IMR-90 (cell line): ENCODE data around the gene CFAP20. TPM values are rescaled to one million over a fixed set of nuclear protein-coding genes. Genes with fewer than 3 reads are reported as not detected.

Experiments
- ATAC-seq: fragments of 200-7000 bp; cut with Tn5 transposase; 2 replicates; pipeline ENCODE4 v1.9.1; 2020; ENCODE audit warnings: low read depth, mild to moderate bottlenecking, moderate library complexity
- BruUV-seq: library from RNA; stranded (reverse); fragments of 400-500 nt; replicated peaks from 2 replicates; lab custom pipeline; 2021; lab: Mats Ljungman, UMichigan
- CTCF ChIA-PET: fragments of 300-600 bp; formaldehyde crosslinking; extraction: SDS; loops from one replicate; lab custom pipeline; 2021; ENCODE audit warnings: antibody characterized with exemption; lab: Yijun Ruan, JAX
- POLR2A ChIA-PET: fragments of 300-600 bp; sonication (Branson Sonifier 250); formaldehyde crosslinking; loops from one replicate; lab custom pipeline; 2022; ENCODE audit warnings: antibody characterized with exemption; ENCODE audit not compliant: unreplicated experiment; lab: Charles Lee
- DNase-seq: peaks from one replicate; pipeline ENCODE4 v3.0.0; 2013
- H2AFZ ChIP-seq: replicated peaks from 2 replicates; pipeline ENCODE3; 2013; ENCODE audit warnings: low read length, mild to moderate bottlenecking; ENCODE audit not compliant: poor library complexity
- H2AK5ac ChIP-seq: 2 replicates; pipeline ENCODE4 v1.6.1; 2013; ENCODE audit warnings: low read depth, low read length, inconsistent platforms
- H2AK9ac ChIP-seq: replicated peaks from 2 replicates; pipeline ENCODE3; 2013; ENCODE audit warnings: mild to moderate bottlenecking, low read depth, low read length, moderate library complexity; ENCODE audit not compliant: poor library complexity
- H2BK120ac ChIP-seq: 2 replicates; pipeline ENCODE4 v1.6.1; 2013; ENCODE audit warnings: low read depth, low read length, inconsistent platforms
- H2BK15ac ChIP-seq: 3 replicates; pipeline ENCODE4 v1.6.1; 2013; ENCODE audit warnings: low read depth, low read length, inconsistent platforms
- H2BK20ac ChIP-seq: 2 replicates; pipeline ENCODE4 v1.6.1; 2013; ENCODE audit warnings: low read depth, mild to moderate bottlenecking, inconsistent platforms, low read length, moderate library complexity
- H2BK5ac ChIP-seq: 2 replicates; pipeline ENCODE4 v1.6.1; 2013; ENCODE audit warnings: mild to moderate bottlenecking, low read depth, low read length, inconsistent platforms; ENCODE audit not compliant: poor library complexity, severe bottlenecking
- H3K14ac ChIP-seq: replicated peaks from 2 replicates; pipeline ENCODE4 v1.6.1; 2013; ENCODE audit warnings: low read depth, low read length, inconsistent platforms
- H3K18ac ChIP-seq: 2 replicates; pipeline ENCODE4 v1.6.1; 2013; ENCODE audit warnings: low read depth, low read length, control low read depth
- H3K23ac ChIP-seq: 2 replicates; pipeline ENCODE4 v1.6.1; 2013; ENCODE audit warnings: low read depth, low read length, inconsistent platforms
- H3K27ac ChIP-seq: 2 replicates; pipeline ENCODE4 v1.5.1; 2013; ENCODE audit warnings: mild to moderate bottlenecking, control low read depth, low read length; ENCODE audit not compliant: insufficient read depth
- H3K27me3 ChIP-seq: 2 replicates; pipeline ENCODE4 v1.6.1; 2013; ENCODE audit warnings: low read length; ENCODE audit not compliant: control insufficient read depth, insufficient read depth
- H3K36me3 ChIP-seq: 2 replicates; pipeline ENCODE4 v1.6.1; 2013; ENCODE audit warnings: low read length, mixed read lengths; ENCODE audit not compliant: control insufficient read depth, insufficient read depth
- H3K4ac ChIP-seq: 2 replicates; pipeline ENCODE4 v1.6.1; 2013; ENCODE audit warnings: low read depth, low read length, inconsistent platforms
- H3K4me1 ChIP-seq: 2 replicates; pipeline ENCODE4 v1.6.1; 2013; ENCODE audit warnings: low read length, mixed read lengths; ENCODE audit not compliant: control insufficient read depth, insufficient read depth
- H3K4me2 ChIP-seq: 2 replicates; pipeline ENCODE4 v1.6.1; 2013; ENCODE audit warnings: low read depth, mild to moderate bottlenecking, control low read depth, low read length, moderate library complexity
- H3K4me3 ChIP-seq: 2 replicates; pipeline ENCODE4 v1.5.1; 2013; ENCODE audit warnings: low read depth, mild to moderate bottlenecking, control low read depth, low read length, moderate library complexity; ENCODE audit not compliant: insufficient read depth
- H3K56ac ChIP-seq: 2 replicates; pipeline ENCODE4 v1.6.1; 2013; ENCODE audit warnings: low read length, inconsistent platforms; ENCODE audit not compliant: insufficient read depth; ENCODE audit errors: extremely low read depth
- H3K79me1 ChIP-seq, 2 experiments: 2 replicates each; pipeline ENCODE4 v1.6.1; 2013; ENCODE audit warnings: low read length in 2 of 2, inconsistent platforms in 1 of 2, low read depth in 1 of 2
- H3K9ac ChIP-seq: 2 replicates; pipeline ENCODE4 v1.6.1; 2013; ENCODE audit warnings: low read depth, low read length, control low read depth
- H3K9me1 ChIP-seq: 2 replicates; pipeline ENCODE4 v1.6.1; 2013; ENCODE audit warnings: low read length, inconsistent platforms; ENCODE audit not compliant: insufficient read depth
- H3K9me3 ChIP-seq: 2 replicates; pipeline ENCODE4 v1.6.1; 2013; ENCODE audit warnings: low read length; ENCODE audit not compliant: control insufficient read depth, insufficient read depth
- H4K20me1 ChIP-seq: 2 replicates; pipeline ENCODE4 v1.6.1; 2013; ENCODE audit warnings: low read length, inconsistent platforms; ENCODE audit not compliant: insufficient read depth
- H4K5ac ChIP-seq: 2 replicates; pipeline ENCODE4 v1.6.1; 2013; ENCODE audit warnings: mild to moderate bottlenecking, low read depth, low read length, control low read depth
- H4K8ac ChIP-seq, 2 experiments: 2 replicates each; pipeline ENCODE4 v1.6.1; 2013; ENCODE audit warnings: low read depth in 2 of 2, low read length in 2 of 2, control low read depth in 1 of 2, inconsistent platforms in 1 of 2
- H4K91ac ChIP-seq: 2 replicates; pipeline ENCODE4 v1.6.1; 2013; ENCODE audit warnings: low read depth, low read length, inconsistent platforms; ENCODE audit not compliant: insufficient read depth
- BHLHE40 ChIP-seq: fragments of 150-350 bp; IDR thresholded peaks from 2 replicates; pipeline ENCODE4 v1.6.1; 2016; ENCODE audit warnings: mild to moderate bottlenecking, low read depth, low read length
- CEBPB ChIP-seq: IDR thresholded peaks from 2 replicates; pipeline ENCODE4 v1.6.1; 2012; ENCODE audit warnings: low read depth, low read length, improper control_type of control experiment
- CHD1 ChIP-seq: IDR thresholded peaks from 2 replicates; pipeline ENCODE4 v1.6.1; 2012; ENCODE audit warnings: low read depth, low read length, improper control_type of control experiment
- CTCF ChIP-seq: conservative IDR thresholded peaks from 2 replicates; pipeline ENCODE4 v1.5.1; 2012; ENCODE audit warnings: mild to moderate bottlenecking, low read depth, low read length, improper control_type of control experiment
- ELK1 ChIP-seq: fragments of 150-350 bp; IDR thresholded peaks from 2 replicates; pipeline ENCODE4 v1.6.1; 2016; ENCODE audit warnings: low read depth, mild to moderate bottlenecking, low read length, moderate library complexity, borderline replicate concordance
- FOS ChIP-seq: fragments of 150-350 bp; IDR thresholded peaks from 2 replicates; pipeline ENCODE4 v1.6.1; 2016; ENCODE audit warnings: low read depth, low read length
- MAFK ChIP-seq: IDR thresholded peaks from 2 replicates; pipeline ENCODE4 v1.6.1; 2012; ENCODE audit warnings: low read depth, low read length, improper control_type of control experiment
- MAZ ChIP-seq: IDR thresholded peaks from 2 replicates; pipeline ENCODE4 v1.6.1; 2012; ENCODE audit warnings: low read depth, mild to moderate bottlenecking, low read length, improper control_type of control experiment, moderate library complexity, borderline replicate concordance
- MXI1 ChIP-seq: IDR thresholded peaks from 2 replicates; pipeline ENCODE4 v1.6.1; 2012; ENCODE audit warnings: low read depth, mild to moderate bottlenecking, low read length, moderate library complexity, borderline replicate concordance
- NFE2L2 ChIP-seq: fragments of 150-350 bp; IDR thresholded peaks from 2 replicates; pipeline ENCODE4 v1.6.1; 2016; ENCODE audit warnings: low read depth, mild to moderate bottlenecking, low read length
- POLR2A ChIP-seq: IDR thresholded peaks from 2 replicates; pipeline ENCODE4 v1.6.1; 2012; ENCODE audit warnings: mild to moderate bottlenecking, low read depth, low read length
- RCOR1 ChIP-seq: IDR thresholded peaks from 2 replicates; pipeline ENCODE4 v1.6.1; 2012; ENCODE audit warnings: mild to moderate bottlenecking, low read length, improper control_type of control experiment; ENCODE audit not compliant: insufficient replicate concordance
- RFX5 ChIP-seq: IDR thresholded peaks from 2 replicates; pipeline ENCODE4 v1.8.0; 2012; ENCODE audit warnings: low read depth, mild to moderate bottlenecking, low read length, moderate library complexity
- SMC3 ChIP-seq: fragments of 150-350 bp; IDR thresholded peaks from 2 replicates; pipeline ENCODE4 v1.6.1; 2016; ENCODE audit warnings: low read depth, mild to moderate bottlenecking, antibody characterized with exemption, low read length, moderate library complexity
- WGBS, 2 experiments: methylation state at CpG; one replicate each; pipeline versions ENCODE4 v1.1.5 to v1.1.7; 2013; ENCODE audit warnings: missing lambda C conversion rate in 2 of 2; ENCODE audit not compliant: insufficient read length in 1 of 2; ENCODE audit errors: extremely low coverage in 2 of 2; 5-methylcytosine and 5-hydroxymethylcytosine counted together
- dilution Hi-C: fragments of 300-500 bp; cut with HindIII; formaldehyde crosslinking; loops from one replicate; pipeline ENCODE4 v1.14.3; 2018; ENCODE audit warnings: low sequenced_read_pairs; ENCODE audit not compliant: unreplicated experiment
- in situ Hi-C: fragments of 300-500 bp; cut with MboI; formaldehyde crosslinking; loops from 3 replicates; pipeline ENCODE4 v1.14.3; 2019; ENCODE audit warnings: low sequenced_read_pairs, inconsistent platforms, mixed read lengths
- intact Hi-C: fragments of 100-400 bp; cut with micrococcal nuclease; formaldehyde crosslinking; loops from 2 replicates; pipeline ENCODE4 v1.10.0; 2022
- polyA plus RNA-seq, 3 experiments: library from polyadenylated mRNA; depleted of rRNA; stranded (reverse); fragments of >200 nt; gene quantifications; 2 replicates each; pipeline ENCODE4 v1.2.3, GENCODE V29; 2012; ENCODE audit warnings: low replicate concordance in 1 of 3
- total RNA-seq: library from RNA; depleted of rRNA; stranded (reverse); fragments of >200 nt; gene quantifications from 2 replicates; pipeline ENCODE4 v1.2.3, GENCODE V29; 2012

The CFAP20 gene
- total and polyA plus RNA-seq, 2 of the 4 experiments (the other 2 are of a cell fraction) = 39.1 to 54.0 TPM

- H3K27ac ChIP-seq = no peak overlapping the region
- BruUV-seq = no TSS peak
- no peaks in the 10 kb centered on the region for H3K36me3 ChIP-seq
- ATAC-seq (no peak), DNase-seq (no peak)
- H3K9me1 ChIP-seq = peaks cover 5% of the 10 kb centered on the region; the same call in 1 of the 2 replicates
- in situ Hi-C loops (loop anchor here (25.0 kb wide), 1 partner anchor 195 kb away; no protein-coding TSS in a partner anchor), dilution Hi-C loops (no loop called here), intact Hi-C loops (no loop called here)
- no peak overlapping the region for H3K4me3 ChIP-seq
- TF ChIP-seq RCOR1 (no peak), MAFK (no peak), NFE2L2 (no peak), CTCF (no peak), MXI1 (no peak), SMC3 (no peak), BHLHE40 (no peak), CEBPB (no peak), ELK1 (no peak), CHD1 (no peak), FOS (no peak), RFX5 (no peak), MAZ (no peak), POLR2A (no peak)
- H3K9ac ChIP-seq = no peak overlapping the region
- H2BK15ac ChIP-seq = no peak overlapping the region
- peaks cover 3% of the 10 kb centered on the region; the same call in 1 of the 2 replicates for H3K4me1 ChIP-seq
- H2AFZ ChIP-seq = no peak overlapping the region
- H4K8ac ChIP-seq = no peak overlapping the region
- no peak overlapping the region for H4K5ac ChIP-seq
- no peak overlapping the region for H2AK5ac ChIP-seq
- H3K23ac ChIP-seq = no peak overlapping the region
- H3K4me2 ChIP-seq = no peak overlapping the region
- H3K56ac ChIP-seq = no peak overlapping the region
- WGBS, 2 experiments = no CpG with 5 or more reads among the region's 2 CpGs
- no peak overlapping the region for H4K91ac ChIP-seq
- no peaks in the 10 kb centered on the region for H3K79me1 ChIP-seq
- H3K18ac ChIP-seq = no peak overlapping the region
- no peak overlapping the region for H2BK120ac ChIP-seq
- no peak overlapping the region for H3K4ac ChIP-seq
- no peaks in the 10 kb centered on the region for H3K9me3 ChIP-seq
- H3K27me3 ChIP-seq = no peaks in the 10 kb centered on the region
- ChIA-PET POLR2A (no interaction called here), CTCF (interaction anchor here (0.8 to 1.5 kb wide), 2 partner anchors 14 to 208 kb away, joined by 3 to 7 read pairs; no protein-coding TSS in a partner anchor)
- no peaks in the 10 kb centered on the region for H4K20me1 ChIP-seq
- no peak overlapping the region for H2AK9ac ChIP-seq
- H2BK5ac ChIP-seq = no peak overlapping the region
- no peak overlapping the region for H2BK20ac ChIP-seq
- no peak overlapping the region for H3K14ac ChIP-seq
Measured at GRCh38 chr16:58107228-58107627, 22.0 kb downstream of the CFAP20 start.
